B cell (primary cell): ENCODE results near the gene KANTR. TPM values are rescaled to one million over a fixed set of nuclear protein-coding genes. Genes with fewer than 3 reads are reported as not detected.

Experiments
- ATAC-seq: fragments of 200-7000 bp; cut with Tn5 transposase; one replicate; pipeline ENCODE4 v1.10.0; 2021; ENCODE audit warnings: low read depth, mild to moderate bottlenecking, moderate number of reproducible peaks, moderate library complexity
- CTCF ChIA-PET: fragments of 350-600 bp; sonication (Branson Sonifier 250); formaldehyde crosslinking; loops from one replicate; lab custom pipeline; 2021; ENCODE audit warnings: antibody characterized with exemption, inconsistent platforms; lab: Charles Lee
- POLR2A ChIA-PET: fragments of 350-600 bp; sonication (Branson Sonifier 250); formaldehyde crosslinking; loops from one replicate; lab custom pipeline; 2021; ENCODE audit warnings: antibody characterized with exemption; lab: Charles Lee
- DNase-seq: peaks from one replicate; pipeline ENCODE4 v3.0.0; 2013
- H2AFZ ChIP-seq: 2 replicates; pipeline ENCODE4 v1.6.1; 2012; ENCODE audit warnings: mild to moderate bottlenecking, low read depth, low read length; ENCODE audit not compliant: insufficient read depth, poor library complexity, severe bottlenecking
- H3K27ac ChIP-seq, 2 donors: 1 replicate in 1 of 2; 2 replicates in 1 of 2; pipeline ENCODE4 v1.5.1; 2012 to 2013; ENCODE audit warnings: low read length in 2 of 2, mild to moderate bottlenecking in 2 of 2, moderate library complexity in 1 of 2
- H3K27me3 ChIP-seq, 4 experiments: fragments of 200-600 bp in 1 of 4; sonication (generic) in 1 of 4; replicated peaks in 1 of 4; 1 replicate in 2 of 4; 2 replicates in 2 of 4; pipeline versions ENCODE4 v1.6.1 to v1.7.0; 2013 to 2016; ENCODE audit warnings: low read length in 3 of 4, mild to moderate bottlenecking in 2 of 4, mixed read lengths in 1 of 4, moderate library complexity in 1 of 4; ENCODE audit not compliant: insufficient read depth in 4 of 4, control insufficient read depth in 3 of 4; ENCODE audit errors: control extremely low read depth in 1 of 4
- H3K36me3 ChIP-seq, 2 experiments: replicated peaks in 1 of 2; 1 replicate in 1 of 2; 2 replicates in 1 of 2; pipeline versions ENCODE4 v1.6.1 to v1.7.1; 2013; ENCODE audit warnings: low read length in 1 of 2; ENCODE audit not compliant: insufficient read depth in 2 of 2, control insufficient read depth in 1 of 2; ENCODE audit errors: control extremely low read depth in 1 of 2, extremely low read depth in 1 of 2
- H3K4me1 ChIP-seq, 2 donors: fragments of 200-600 bp in 1 of 2; sonication (generic) in 1 of 2; 1 replicate in 1 of 2; 2 replicates in 1 of 2; pipeline versions ENCODE4 v1.5.1 to v1.6.1; 2013 to 2017; ENCODE audit warnings: low read length in 2 of 2; ENCODE audit not compliant: control insufficient read depth in 2 of 2, insufficient read depth in 2 of 2
- H3K4me2 ChIP-seq: replicated peaks from 2 replicates; pipeline ENCODE3; 2012; ENCODE audit warnings: mild to moderate bottlenecking, low read depth, low read length; ENCODE audit not compliant: poor library complexity, severe bottlenecking
- H3K4me3 ChIP-seq, 5 experiments: fragments of 200-600 bp in 1 of 5; sonication (generic) in 1 of 5; 1 replicate in 3 of 5; 2 replicates in 2 of 5; pipeline versions ENCODE4 v1.5.1 to v1.7.0; 2011 to 2016; ENCODE audit warnings: low read length in 4 of 5, mild to moderate bottlenecking in 4 of 5, low read depth in 2 of 5, control low read depth in 1 of 5, moderate library complexity in 1 of 5; ENCODE audit not compliant: insufficient read depth in 1 of 5; ENCODE audit errors: control extremely low read depth in 1 of 5, extremely low read depth in 1 of 5
- H3K79me2 ChIP-seq: fragments of 200-600 bp; sonication (generic); one replicate; pipeline ENCODE4 v1.6.0; 2016; ENCODE audit warnings: low read length; ENCODE audit not compliant: control insufficient read depth, insufficient read depth
- H3K9ac ChIP-seq: fragments of 200-600 bp; sonication (generic); 2 replicates; pipeline ENCODE4 v1.6.1; 2017; ENCODE audit warnings: mild to moderate bottlenecking, low read length, moderate library complexity
- H3K9me3 ChIP-seq, 3 donors: one replicate each; pipeline versions ENCODE4 v1.6.1 to v1.7.1; 2013; ENCODE audit warnings: low read length in 2 of 3; ENCODE audit not compliant: control insufficient read depth in 2 of 3, insufficient read depth in 1 of 3; ENCODE audit errors: control extremely low read depth in 1 of 3
- H4K20me1 ChIP-seq: 2 replicates; pipeline ENCODE4 v1.6.0; 2012; ENCODE audit warnings: mild to moderate bottlenecking, low read length; ENCODE audit not compliant: insufficient read depth, control insufficient read depth, poor library complexity, severe bottlenecking
- H3K27ac Mint-ChIP-seq: one replicate; pipeline ENCODE4 v1.8.0; 2021; ENCODE audit warnings: mixed read lengths
- H3K27me3 Mint-ChIP-seq: one replicate; pipeline ENCODE4 v1.8.0; 2021; ENCODE audit warnings: mixed read lengths
- H3K4me1 Mint-ChIP-seq: one replicate; pipeline ENCODE4 v1.8.0; 2021; ENCODE audit warnings: mixed read lengths
- H3K4me3 Mint-ChIP-seq: one replicate; pipeline ENCODE4 v1.8.0; 2021; ENCODE audit warnings: mixed read lengths
- H3K9me3 Mint-ChIP-seq: one replicate; pipeline ENCODE4 v1.8.0; 2022; ENCODE audit warnings: mixed read lengths; ENCODE audit not compliant: insufficient read depth
- CTCF ChIP-seq: fragments of 200-600 bp; IDR thresholded peaks from one replicate; pipeline ENCODE4 v1.8.0; 2022; ENCODE audit warnings: antibody characterized with exemption, mild to moderate bottlenecking
- EZH2 ChIP-seq: IDR thresholded peaks from 2 replicates; pipeline ENCODE4 v1.6.1; 2012; ENCODE audit warnings: borderline replicate concordance, low read depth, mild to moderate bottlenecking, moderate library complexity, low read length; ENCODE audit not compliant: insufficient read depth, poor library complexity, severe bottlenecking
- WGBS: methylation state at CpG from one replicate; pipeline ENCODE4 v1.1.5; 2013; ENCODE audit warnings: missing lambda C conversion rate; ENCODE audit not compliant: insufficient coverage; 5-methylcytosine and 5-hydroxymethylcytosine counted together
- intact Hi-C: fragments of 100-400 bp; cut with micrococcal nuclease; formaldehyde crosslinking; loops from one replicate; pipeline ENCODE4 v1.10.0; 2022
- polyA plus RNA-seq: library from polyadenylated mRNA; depleted of rRNA; stranded (reverse); fragments of >200 nt; gene quantifications from 2 replicates; pipeline ENCODE4 v1.2.3, GENCODE V29; 2012
- total RNA-seq, 2 donors: library from RNA; stranded (reverse); fragments of 120-200 nt in 1 of 2; gene quantifications; 1 replicate in 1 of 2; 2 replicates in 1 of 2; pipeline versions ENCODE4 v1.2.3 to v1.2.4, GENCODE V29; 2013 to 2022

The KANTR gene
- total and polyA plus RNA-seq, 2 donors (not counting 1 experiment from before 2014, with no cell fraction given) = 6.7 to 26.8 TPM

DNA sequence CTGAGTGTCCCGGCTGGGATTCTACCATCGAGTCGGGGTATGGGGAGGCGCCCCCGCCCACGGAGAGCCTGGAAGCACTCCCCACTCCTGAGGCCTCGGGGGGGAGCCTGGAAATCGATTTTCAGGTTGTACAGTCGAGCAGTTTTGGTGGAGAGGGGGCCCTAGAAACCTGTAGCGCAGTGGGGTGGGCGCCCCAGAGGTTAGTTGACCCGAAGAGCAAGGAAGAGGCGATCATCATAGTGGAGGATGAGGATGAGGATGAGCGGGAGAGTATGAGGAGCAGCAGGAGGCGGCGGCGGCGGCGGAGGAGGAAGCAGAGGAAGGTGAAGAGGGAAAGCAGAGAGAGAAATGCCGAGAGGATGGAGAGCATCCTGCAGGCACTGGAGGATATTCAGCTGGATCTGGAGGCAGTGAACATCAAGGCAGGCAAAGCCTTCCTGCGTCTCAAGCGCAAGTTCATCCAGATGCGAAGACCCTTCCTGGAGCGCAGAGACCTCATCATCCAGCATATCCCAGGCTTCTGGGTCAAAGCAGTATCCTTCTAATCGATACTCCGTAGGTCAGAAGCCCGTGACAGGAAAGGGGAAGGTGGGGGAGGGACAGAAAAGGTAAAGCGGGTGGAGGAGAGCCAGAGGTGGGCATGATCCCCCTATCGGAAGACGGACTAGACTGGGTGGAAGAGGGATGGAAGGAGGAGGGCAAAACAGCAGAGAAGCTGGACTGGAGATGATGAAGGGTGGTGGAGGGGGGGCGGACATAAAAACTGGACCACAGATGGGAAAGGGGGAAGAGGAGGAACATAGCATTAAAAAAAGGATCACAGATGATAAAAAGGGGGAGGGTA is 10.9 kb upstream of the KANTR start:
- DNase-seq = peak; percentile 21
- H3K4me1 Mint-ChIP-seq = peaks cover 36% of the 10 kb centered on the region
- no peaks in the 10 kb centered on the region for H3K9me3 ChIP-seq
- ChIA-PET POLR2A (interaction anchor here (0.7 to 1.9 kb wide), 5 partner anchors 11 to 961 kb away, joined by 3 to 30 read pairs (median 6); partner anchors contain the start of genes KDM5C and PHF8), CTCF (interaction anchor here (1.3 to 1.5 kb wide), 2 partner anchors 12 to 142 kb away, joined by 3 to 6 read pairs; partner anchors contain the start of gene KDM5C)
- H3K27me3 ChIP-seq = no peaks in the 10 kb centered on the region
- H3K9ac ChIP-seq = peak overlapping the region; percentile 72
- no peak for TF ChIP-seq CTCF
- TF ChIP-seq EZH2 = no peak
- no peak overlapping the region for H2AFZ ChIP-seq
- H3K9me3 Mint-ChIP-seq = no peaks in the 10 kb centered on the region
- H3K4me1 ChIP-seq = peaks cover 9 to 18% of the 10 kb centered on the region in 2 donors
- H3K4me3 Mint-ChIP-seq = peak overlapping the region; percentile 90
- no peaks in the 10 kb centered on the region for H3K27me3 Mint-ChIP-seq
- H3K79me2 ChIP-seq = peaks cover 13% of the 10 kb centered on the region
- 0% methylated on average over 16 of the region's 31 CpGs for WGBS
- peak overlapping the region; percentile 52 to 85 for H3K27ac ChIP-seq
- peaks cover 0 to 21% of the 10 kb centered on the region in 2 experiments for H3K36me3 ChIP-seq
- intact Hi-C loops = loop anchor here (1.0 to 5.0 kb wide), 4 partner anchors 10 to 1724 kb away; partner anchors contain the start of gene MAGED2
- H3K27ac Mint-ChIP-seq = peak overlapping the region; percentile 96
- no peak for ATAC-seq
- peaks cover 11% of the 10 kb centered on the region for H4K20me1 ChIP-seq
- H3K4me2 ChIP-seq = peak overlapping the region; percentile 83
- H3K4me3 ChIP-seq = peak overlapping the region; percentile 61 to 69 (median 65)
